ENCODE measurements around the gene BMAL1. TPM values are rescaled to one million over a fixed set of nuclear protein-coding genes. Genes with fewer than 3 reads are reported as not detected.

Gene BMAL1
- total RNA-seq, 2 donors from 2014 or later: 3.7 to 7.2 TPM

- Histone ChIP-seq H3K27me3 (ENCODE audit: control insufficient read depth, insufficient read depth, low read length, poor library complexity, severe bottlenecking) (no peaks in the 10 kb centered on the region), H3K9ac (ENCODE audit: extremely low read depth, low read length, poor library complexity, severe bottlenecking) (no peak overlapping the region), H3K9me3 (ENCODE audit: control insufficient read depth, low read length) (no peaks in the 10 kb centered on the region), H3K4me1 (ENCODE audit: control insufficient read depth, insufficient read depth, low read length) (no peaks in the 10 kb centered on the region), H3K27ac (ENCODE audit: low read depth, low read length) (no peak overlapping the region), H3K36me3 (ENCODE audit: control insufficient read depth, insufficient read depth, low read length) (no peaks in the 10 kb centered on the region), H3K4me3 (ENCODE audit: low read length) (no peak overlapping the region)
- no peaks in the 10 kb centered on the region for H3K36me3 Mint-ChIP-seq (ENCODE audit: low read depth)
- no peak for DNase-seq
- H3K27me3 Mint-ChIP-seq (ENCODE audit: insufficient read depth): peaks cover 3% of the 10 kb centered on the region
- no peak for TF ChIP-seq CTCF (conservative IDR thresholded peaks at IDR 0.05)
- H3K27ac Mint-ChIP-seq: no peak overlapping the region
- peaks cover 9% of the 10 kb centered on the region for H3K4me1 Mint-ChIP-seq
- H3K4me3 Mint-ChIP-seq: no peak overlapping the region
- WGBS, 2 experiments (ENCODE audit: insufficient coverage in 1 of 2, insufficient read length in 1 of 2): 63 to 94% methylated on average over 3 to 4 of the region's 4 CpGs
- H3K9me3 Mint-ChIP-seq: no peaks in the 10 kb centered on the region
Observed at GRCh38 chr11:13294178-13294577, 16.6 kb downstream of the BMAL1 start.

GRCh38 chr11:13294771-13295579, 17.4 kb downstream of the BMAL1 start:
- Mint-ChIP-seq H3K27ac (no peak overlapping the region), H3K9me3 (no peaks in the 10 kb centered on the region), H3K36me3 (ENCODE audit: low read depth) (no peaks in the 10 kb centered on the region), H3K4me1 (peaks cover 10% of the 10 kb centered on the region), H3K27me3 (ENCODE audit: insufficient read depth) (peaks cover 3% of the 10 kb centered on the region), H3K4me3 (no peak overlapping the region)
- no peak overlapping the region for H3K27ac ChIP-seq (ENCODE audit: low read depth, low read length)
- H3K27me3 ChIP-seq (ENCODE audit: control insufficient read depth, insufficient read depth, low read length, poor library complexity, severe bottlenecking): no peaks in the 10 kb centered on the region
- 91 to 93% methylated on average over 5 to 8 of the region's 9 CpGs for WGBS, 2 experiments (ENCODE audit: insufficient coverage in 1 of 2, insufficient read length in 1 of 2)
- no peak for TF ChIP-seq CTCF (conservative IDR thresholded peaks at IDR 0.05)
- H3K4me3 ChIP-seq (ENCODE audit: low read length): no peak overlapping the region
- peak; percentile 22 for DNase-seq
- no peaks in the 10 kb centered on the region for H3K4me1 ChIP-seq (ENCODE audit: control insufficient read depth, insufficient read depth, low read length)
- H3K36me3 ChIP-seq (ENCODE audit: control insufficient read depth, insufficient read depth, low read length): no peaks in the 10 kb centered on the region
- H3K9me3 ChIP-seq (ENCODE audit: control insufficient read depth, low read length): no peaks in the 10 kb centered on the region
- no peak overlapping the region for H3K9ac ChIP-seq (ENCODE audit: extremely low read depth, low read length, poor library complexity, severe bottlenecking)

GRCh38 chr11:13297308-13297916, 19.8 kb downstream of the BMAL1 start:
- no peaks in the 10 kb centered on the region for H3K27me3 Mint-ChIP-seq (ENCODE audit: insufficient read depth)
- no peak overlapping the region for H3K27ac Mint-ChIP-seq
- Histone ChIP-seq H3K4me1 (ENCODE audit: control insufficient read depth, insufficient read depth, low read length) (no peaks in the 10 kb centered on the region), H3K36me3 (ENCODE audit: control insufficient read depth, insufficient read depth, low read length) (no peaks in the 10 kb centered on the region), H3K9me3 (ENCODE audit: control insufficient read depth, low read length) (no peaks in the 10 kb centered on the region), H3K4me3 (ENCODE audit: low read length) (no peak overlapping the region), H3K27ac (ENCODE audit: low read depth, low read length) (no peak overlapping the region), H3K9ac (ENCODE audit: extremely low read depth, low read length, poor library complexity, severe bottlenecking) (no peak overlapping the region), H3K27me3 (ENCODE audit: control insufficient read depth, insufficient read depth, low read length, poor library complexity, severe bottlenecking) (no peaks in the 10 kb centered on the region)
- H3K9me3 Mint-ChIP-seq: no peaks in the 10 kb centered on the region
- no peak for DNase-seq
- no peak overlapping the region for H3K4me3 Mint-ChIP-seq
- no peak for TF ChIP-seq CTCF (conservative IDR thresholded peaks at IDR 0.05)
- 87% methylated on average over 5 of the region's 5 CpGs; no CpG with 5 or more reads in 1 of the 2 experiments for WGBS, 2 experiments (ENCODE audit: insufficient coverage in 1 of 2, insufficient read length in 1 of 2)
- no peaks in the 10 kb centered on the region for H3K36me3 Mint-ChIP-seq (ENCODE audit: low read depth)
- peaks cover 11% of the 10 kb centered on the region for H3K4me1 Mint-ChIP-seq

Data from endodermal cell (in vitro differentiated cells).